HG03280 (cell line): ENCODE results near the gene SHISA9.

Experiments
- ATAC-seq: cut with Tn5 transposase; IDR thresholded peaks from one replicate; pipeline ENCODE4 v1.9.1; 2021; ENCODE audit warnings: mild to moderate bottlenecking, moderate library complexity; ENCODE audit not compliant: unreplicated experiment

The SHISA9 gene

DNA sequence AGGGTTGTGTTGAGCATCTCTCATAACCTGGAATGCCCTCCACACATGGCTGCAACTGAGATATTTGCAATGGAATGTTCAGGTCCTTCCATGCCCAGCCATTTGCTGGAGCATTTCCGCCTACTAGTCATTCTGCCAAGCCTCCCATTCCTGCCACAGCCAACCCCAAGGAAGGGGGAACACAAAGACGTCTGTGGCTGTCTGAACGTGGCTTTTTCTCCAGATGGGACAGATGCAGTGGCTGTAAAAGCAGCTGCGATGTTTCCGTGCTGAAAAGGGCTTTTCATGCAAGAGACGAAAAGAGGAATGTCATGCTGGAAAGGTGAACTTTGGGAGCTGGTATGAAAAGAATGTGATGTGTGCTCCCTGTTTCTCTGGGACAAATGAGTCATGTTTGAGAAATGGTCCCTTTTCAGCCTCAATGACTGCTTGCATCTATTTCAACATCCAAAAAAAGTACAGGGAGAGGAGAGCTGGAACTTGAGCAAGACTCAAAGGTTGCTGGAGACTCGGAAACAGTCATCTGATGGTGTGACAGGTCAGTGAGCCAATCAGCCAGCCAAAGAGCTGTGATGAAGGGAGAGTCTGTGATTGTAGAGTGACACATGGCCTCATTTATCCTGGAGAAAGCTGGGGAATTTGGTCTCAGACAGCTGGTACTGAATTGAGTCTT lies 208.9 kb downstream of the SHISA9 start:
- no peak for ATAC-seq

DNA sequence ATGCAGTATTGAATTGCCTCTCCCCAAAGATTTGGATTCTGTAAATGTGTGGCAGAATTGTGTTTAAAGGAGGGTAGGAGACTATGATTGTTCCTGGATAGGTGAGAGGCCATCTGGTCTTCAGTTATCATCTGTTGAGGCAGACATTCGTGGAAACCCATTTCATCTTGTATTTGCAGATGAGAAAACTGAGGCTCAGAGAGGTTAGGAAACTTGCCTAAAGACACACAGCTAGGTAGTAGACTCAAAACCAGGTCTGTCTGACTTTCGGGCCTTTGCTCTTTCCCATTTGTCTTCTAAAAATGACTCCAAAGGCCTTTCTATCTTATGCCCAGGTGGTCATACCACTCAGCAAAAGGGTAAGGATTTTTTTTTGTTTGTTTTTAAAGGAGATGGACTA lies 210.3 kb downstream of the SHISA9 start:
- no peak for ATAC-seq

DNA sequence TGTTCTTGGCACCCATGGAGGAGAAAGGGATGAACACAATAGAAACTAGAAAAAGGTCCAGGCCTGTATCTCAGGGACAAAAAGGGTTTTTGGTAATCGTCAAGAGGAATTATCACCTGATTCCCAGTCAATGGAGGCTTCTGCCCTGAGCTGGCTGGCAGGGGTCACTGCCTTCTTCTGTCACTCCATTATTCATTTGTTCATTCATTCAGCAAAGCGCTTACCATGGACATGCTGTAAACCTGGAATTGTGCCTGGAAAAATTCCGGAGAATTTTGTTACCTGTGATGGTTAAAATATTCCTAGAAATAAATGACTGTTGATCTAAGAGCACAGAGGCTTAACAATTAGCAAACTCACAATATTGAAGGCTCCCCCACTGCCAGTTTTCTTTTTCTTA lies 212.3 kb downstream of the SHISA9 start:
- no peak for ATAC-seq

DNA sequence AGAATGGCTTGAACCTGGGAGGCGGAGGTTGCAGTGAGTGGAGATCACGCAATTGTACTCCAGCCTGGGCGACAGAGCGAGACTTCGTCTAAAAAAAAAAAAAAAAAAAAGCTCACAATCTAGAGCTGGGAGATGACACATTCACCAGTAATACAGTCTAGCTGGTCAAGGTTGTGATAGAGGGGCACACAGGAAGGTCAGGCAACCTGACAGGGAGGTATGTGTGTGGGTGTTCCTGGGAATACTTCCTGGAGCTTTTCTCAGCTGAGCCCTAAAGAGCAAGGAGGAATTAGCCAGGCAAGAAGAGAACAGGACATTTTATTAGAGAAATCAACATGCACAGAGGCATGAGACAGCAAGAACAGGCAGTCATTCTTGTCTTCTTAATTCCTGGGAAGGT lies 216.7 kb downstream of the SHISA9 start:
- ATAC-seq = no peak

DNA sequence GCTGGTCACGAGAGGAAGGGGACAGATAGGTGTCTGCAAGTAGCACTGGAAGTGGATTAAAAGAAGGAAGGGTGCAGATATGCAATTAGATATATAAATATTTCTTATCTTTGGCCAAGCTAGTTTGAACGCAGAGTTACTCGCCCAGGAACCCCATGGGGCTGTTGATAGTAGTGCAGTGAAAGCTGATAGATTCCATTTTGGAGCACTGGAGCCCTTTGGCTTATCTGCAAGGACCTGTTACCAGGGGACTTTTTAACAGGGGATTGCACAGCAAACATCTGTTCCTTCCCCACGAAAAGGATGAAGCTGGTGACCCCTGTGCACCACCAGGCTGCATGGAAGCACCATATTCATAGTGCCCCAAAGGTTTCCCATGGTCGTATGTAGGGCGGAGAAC lies 218.7 kb downstream of the SHISA9 start:
- no peak for ATAC-seq

DNA sequence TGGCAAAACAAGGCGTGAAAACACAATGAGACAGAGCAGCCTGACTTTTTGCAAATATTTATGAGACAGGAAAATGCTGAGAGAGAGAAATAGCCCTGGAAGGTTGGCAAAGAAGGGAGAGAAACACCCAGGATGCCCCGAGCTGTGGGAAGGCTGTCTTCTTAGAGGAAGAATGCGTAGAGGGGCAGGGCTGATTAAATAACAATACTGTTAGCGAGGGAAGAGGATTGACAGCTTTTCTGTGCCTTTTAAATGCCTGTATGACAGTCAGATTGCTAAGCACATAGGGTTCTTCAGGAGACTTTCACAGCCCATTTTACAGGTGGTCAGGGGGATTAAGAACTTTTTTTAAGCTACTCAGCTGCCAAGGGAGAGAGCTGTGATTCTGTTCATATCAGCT lies 219.2 kb downstream of the SHISA9 start:
- no peak for ATAC-seq

DNA sequence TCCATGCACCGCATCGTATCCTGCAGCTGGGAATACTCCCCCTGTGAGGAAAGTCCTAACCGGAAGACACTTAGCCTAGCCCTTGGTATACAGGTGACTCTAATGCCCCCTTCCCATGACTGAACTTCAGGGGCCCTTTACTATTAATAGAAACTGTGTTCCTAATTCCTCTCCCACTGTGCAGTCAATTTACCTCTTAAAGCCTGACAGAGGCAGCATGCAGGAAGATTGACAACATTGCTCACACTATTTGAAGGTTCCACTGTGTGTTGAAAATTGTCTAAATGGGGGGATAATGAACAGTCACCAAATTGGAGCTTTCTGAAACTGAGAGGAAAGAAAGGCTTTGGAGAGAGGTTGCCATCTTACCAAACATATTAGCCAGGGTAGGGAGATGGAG lies 222.6 kb downstream of the SHISA9 start:
- no peak for ATAC-seq

DNA sequence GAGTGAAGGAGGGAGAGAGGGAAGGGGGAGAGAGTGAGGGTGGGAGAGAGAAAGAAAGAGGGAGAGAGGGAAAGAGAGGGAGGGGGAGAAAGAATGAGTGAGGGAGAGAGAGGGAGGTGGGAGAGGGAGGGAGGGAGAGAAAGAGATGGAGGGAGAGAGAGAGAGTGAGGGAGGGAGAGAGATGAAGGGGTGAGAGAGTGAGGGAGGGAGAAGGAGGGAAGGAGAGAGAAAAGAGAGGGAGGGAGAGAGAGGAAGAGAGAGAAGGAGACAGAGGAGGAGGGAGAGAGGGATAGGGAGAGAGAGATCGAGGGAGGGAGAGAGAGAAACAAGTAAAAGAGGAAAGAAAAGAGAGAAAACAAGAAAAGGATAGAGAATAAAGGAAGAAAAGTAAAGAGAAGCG lies 225.7 kb downstream of the SHISA9 start:
- ATAC-seq = no peak

DNA sequence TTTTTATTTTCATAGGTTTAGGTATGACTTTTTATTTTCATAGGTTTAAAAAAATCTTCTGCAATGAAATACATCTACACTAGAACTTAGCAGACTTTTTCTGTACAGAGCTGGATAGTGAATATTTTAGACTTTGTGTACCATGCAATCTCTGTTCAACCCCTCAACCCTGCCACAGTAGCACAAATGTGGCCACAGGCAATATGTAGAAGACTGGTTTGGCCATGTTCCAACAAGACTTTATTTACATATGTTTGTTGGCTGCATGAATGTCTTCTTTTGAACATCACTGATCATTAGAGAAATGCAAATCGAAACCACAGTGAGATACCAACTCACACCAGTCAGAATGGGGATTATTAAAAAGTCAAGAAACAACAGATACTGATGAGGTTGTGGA lies 229.2 kb downstream of the SHISA9 start:
- ATAC-seq = no peak

DNA sequence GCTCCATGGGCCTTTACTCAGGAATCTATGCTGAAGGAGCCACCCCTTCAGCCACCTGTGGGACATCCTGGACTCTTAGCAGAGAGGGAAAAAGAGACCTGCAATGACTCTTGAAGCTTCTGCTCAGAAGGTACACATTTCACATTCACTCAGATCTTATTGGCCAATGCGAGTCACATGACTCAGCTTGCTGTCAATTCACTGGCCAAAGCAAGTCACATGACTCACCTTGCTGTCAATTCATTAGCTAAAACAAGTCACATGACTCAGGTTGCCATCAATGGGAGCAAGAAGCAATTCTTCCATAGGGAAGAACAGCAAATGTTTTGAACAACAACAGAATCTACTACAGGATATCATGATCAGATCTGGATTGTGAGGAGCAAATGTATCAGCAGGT lies 233.4 kb downstream of the SHISA9 start:
- no peak for ATAC-seq

DNA sequence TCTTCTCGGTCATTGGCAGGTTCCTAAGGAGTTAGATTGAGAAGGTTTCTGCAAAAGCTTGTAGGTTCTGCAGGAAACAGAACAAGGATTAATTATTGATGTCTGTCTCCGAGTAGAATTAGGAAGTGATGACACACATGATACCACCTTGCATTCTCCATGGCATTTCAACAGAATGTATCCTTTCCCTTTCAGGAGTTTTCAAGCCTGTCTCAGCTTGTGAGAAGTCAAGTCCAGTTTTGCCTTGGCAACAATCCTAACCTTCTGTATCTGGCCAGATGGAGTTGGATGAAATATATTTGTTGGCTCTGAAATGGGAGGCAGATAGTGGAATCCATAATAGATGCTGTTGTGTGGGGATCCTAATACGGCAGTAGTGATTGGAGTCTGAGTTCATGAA lies 235.5 kb downstream of the SHISA9 start:
- no peak for ATAC-seq

DNA sequence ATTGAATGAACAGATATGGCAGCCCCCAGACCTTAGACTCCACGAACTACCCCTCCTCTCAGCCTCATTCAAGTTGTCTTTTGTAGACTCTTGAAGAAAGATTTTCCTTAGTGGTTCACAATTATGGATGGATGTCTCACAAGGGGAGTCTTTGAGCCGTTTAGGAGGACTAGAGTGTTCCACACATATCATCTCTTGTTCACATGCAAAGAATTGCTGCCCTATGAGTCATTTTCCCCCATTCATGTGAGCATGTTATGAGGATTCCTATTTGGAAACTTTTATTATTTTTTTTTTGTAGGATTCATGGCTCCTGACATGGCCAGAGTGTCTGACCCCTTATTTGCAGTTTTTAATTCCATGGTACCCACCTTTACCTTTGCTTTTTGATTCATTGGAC lies 237.1 kb downstream of the SHISA9 start:
- no peak for ATAC-seq

DNA sequence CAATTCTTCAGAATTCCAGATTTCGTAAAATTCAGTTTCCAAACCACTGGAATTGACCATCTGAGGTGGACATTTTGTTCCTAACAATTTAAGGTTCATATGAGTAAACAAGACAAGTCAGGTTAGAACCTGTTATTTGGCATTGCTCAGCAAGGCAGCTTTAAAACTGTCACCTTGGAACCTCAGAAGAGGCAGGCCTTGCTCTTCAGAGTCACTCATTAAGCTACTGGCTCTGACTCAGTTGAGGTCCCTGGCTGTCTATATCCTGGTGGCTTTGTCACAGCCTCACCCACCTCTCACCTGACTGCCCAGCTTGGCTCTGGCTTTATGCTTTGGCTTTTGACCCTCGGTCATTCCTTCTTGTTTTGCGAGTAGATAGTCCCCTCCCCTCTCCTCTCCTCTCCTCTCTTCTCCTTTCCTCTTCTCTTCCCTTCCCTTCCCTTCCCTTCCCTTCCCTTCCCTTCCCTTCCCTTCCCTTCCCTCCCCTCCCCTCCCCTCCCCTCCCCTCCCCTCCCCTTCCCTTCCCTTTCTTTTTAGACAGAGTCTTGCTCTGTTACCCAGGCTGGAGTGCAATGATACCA lies 238.4 kb downstream of the SHISA9 start:
- no peak for ATAC-seq

DNA sequence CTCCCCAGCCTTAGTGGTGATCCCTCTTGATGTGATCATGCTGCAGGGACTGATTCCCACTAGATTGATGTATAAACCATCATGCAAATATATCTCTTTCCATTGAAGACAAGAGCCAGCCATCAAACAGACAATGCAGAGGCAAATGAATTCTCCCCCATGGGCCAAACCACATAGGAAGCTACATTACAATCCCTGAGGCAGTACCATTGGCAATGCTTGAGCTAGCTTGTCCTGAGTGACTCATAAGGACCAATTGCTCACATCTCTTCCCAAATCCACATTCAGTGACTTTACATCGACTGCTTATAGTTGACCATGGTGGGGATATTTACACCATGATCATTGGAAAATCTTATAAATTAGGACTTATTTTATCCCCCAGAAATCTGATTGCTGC lies 242.2 kb downstream of the SHISA9 start:
- no peak for ATAC-seq

DNA sequence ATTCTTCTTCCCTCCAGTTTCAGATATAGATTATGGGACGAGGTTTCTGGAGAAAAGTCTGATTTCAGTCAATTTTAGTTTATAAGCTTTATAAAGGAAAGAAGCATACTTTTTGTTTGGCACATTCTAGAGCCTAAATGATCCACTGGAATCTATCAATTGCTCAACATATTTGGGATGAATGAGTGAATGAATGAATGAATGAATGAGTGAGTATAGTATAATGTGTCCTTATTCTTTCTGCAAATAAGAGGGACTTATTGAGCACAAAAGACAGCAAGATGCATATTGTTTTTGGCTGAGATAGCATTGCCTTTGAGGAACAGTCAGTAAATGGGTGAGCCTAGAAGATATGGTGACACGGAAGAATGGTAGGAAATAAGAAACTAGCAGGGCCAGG lies 245.4 kb downstream of the SHISA9 start:
- no peak for ATAC-seq

DNA sequence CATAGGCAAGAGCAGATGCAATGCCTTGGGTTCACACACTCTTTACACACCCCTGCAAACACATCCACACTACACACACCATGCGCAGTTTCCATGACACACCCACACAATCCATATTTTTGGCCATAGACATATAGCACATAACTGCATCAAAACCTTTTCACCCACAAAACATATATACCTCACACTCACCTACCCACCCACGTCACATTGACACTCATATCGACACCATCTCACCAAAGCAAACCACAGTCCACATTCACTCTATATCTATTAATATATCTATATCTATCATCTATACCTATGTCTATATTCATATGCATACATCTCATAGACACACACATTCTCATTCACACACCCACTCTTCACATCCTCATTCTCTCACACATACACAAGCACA lies 246.9 kb downstream of the SHISA9 start:
- ATAC-seq = no peak

DNA sequence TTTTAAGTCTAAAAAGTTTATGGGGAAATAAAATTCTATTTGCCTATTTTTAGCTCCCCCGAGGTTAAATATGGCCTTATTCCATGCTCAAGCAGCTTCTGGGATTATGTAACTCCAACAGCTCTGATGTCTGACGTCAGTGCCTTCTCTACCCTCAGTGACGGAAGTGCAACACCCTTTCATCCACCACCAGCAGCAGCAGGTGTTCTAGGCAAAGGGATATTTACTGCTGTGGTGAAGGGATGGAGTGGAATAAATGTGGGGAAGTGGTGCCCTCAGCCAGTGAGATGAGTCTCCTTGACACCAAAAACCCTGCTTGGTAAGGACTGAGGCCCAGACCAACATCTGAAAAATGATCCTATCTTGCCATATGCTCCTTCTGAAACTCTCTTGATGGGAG lies 247.4 kb downstream of the SHISA9 start:
- no peak for ATAC-seq

DNA sequence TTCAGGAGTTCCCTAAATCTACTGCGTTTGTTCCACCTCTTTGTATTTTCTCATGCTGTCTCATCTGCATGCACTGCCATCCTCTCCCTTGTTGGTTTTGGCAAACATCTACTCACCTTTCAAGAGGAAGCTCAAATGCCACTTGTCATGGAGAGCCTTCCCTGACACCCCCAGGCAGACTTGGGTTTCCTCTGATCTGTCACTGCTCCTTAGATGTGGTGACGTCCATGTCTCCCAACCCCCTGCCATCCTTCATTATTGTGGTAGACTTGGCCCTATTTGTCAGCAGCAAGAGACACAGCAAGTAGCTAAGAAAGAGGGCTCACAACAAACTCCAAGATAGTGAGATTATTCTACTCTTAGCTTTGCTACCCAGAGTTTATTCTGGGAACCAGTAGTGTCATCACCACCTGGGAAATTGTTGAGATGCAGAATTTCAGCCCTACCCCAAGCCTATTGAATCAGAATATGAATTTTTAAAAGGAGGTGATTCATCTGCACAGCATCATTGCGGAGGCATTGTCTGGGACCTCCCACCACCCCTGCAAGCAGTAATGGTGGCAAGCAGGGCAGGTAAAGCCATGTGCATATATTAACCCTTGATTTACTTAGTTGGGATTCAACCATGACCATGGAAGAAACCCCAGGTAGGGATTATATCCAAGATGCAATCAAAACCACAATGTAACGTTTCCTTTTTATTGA lies 248.9 kb downstream of the SHISA9 start:
- ATAC-seq = no peak

DNA sequence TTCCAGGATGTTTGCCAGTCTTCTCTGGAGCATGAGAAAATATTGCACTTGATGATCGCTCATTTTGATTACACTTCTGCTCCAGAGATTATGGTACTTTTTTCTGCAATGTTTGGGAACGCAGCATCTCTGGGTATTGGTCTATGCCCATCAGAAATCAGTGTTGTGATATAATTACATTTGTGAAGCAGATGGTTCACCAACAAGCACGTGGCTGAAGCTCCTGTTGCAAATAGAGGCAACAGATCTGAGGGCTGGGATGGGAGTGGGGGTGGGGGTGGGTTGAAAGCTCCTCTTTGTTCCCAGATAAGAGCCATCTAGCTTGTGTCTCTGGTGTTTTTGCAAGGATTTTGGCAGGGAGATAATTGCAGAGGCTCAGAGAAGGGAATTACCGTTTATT lies 252.3 kb downstream of the SHISA9 start:
- no peak for ATAC-seq

DNA sequence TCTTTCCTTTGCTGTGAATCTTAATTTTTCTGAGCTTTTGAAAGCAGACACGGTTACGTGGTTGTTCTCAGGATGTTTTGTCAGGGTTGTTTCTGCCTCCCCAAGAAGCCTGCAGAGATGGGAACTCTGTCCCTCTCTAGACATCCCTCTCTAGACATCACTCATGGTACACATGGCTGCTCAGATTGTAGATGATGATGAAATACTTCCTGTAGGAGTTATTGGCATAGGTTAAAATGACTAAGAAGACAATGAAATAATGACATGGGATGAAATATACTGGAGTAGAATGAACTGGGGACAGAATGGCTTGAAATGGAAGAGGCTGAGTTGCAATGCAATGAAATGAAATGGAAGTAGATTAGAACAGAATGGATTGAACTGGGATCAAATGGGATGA lies 253.4 kb downstream of the SHISA9 start:
- ATAC-seq = no peak

DNA sequence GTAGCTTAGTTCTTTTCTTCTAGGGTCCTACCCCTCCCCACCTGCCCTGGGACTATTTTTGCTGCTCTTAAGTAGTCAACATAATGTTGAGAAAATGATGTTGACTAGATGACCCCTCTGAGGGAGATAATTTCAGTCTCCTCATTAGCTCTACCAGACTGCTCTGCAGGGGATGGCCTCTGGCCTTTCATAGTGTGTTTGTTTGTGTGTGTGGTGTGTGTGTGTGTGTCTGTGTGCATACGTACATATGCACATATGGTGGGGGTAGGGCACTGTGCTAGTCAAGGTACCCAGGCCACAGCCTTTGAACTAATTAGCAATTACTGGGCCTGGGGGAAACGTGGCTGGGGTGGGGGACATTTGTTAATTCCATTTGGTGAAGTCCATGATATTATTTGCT lies 254.0 kb downstream of the SHISA9 start:
- ATAC-seq = no peak

DNA sequence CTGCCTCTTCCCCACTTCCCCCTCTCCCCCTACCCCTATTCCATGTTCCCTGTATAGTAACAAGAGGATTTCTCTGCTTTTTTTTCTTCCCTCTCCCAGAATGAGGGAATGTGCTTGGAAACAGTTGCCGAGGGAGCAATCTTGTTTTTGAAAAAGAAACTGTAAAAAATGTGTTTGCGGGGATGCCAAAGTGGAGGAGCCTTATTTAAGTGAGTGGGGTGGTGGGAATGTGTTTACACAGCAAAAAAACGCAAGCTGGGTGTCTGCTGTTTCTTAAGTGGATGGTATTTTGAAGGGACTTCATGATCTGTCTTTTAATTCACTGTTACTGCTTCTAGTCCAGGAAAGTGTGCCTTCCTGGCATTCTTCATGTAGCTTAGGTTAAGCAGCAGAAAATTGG lies 254.4 kb downstream of the SHISA9 start:
- ATAC-seq = no peak

DNA sequence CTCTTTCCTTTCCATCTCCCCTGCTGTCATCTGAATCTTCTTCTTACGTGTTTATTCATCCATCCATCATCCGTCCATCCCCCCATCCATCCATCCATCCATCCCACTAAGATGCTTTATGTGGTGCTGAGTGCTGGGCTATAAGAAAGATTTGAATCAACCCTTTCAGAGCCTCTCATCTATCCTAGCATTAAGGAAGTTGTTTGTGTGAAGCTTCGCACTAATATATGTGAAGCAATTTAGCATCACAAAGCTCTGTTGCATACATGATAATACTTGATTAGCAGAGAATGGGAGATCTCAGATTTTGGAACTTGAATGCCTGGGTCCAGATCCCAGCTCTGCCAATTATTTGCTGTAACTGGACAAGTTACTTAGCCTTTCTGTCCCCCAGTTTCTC lies 255.7 kb downstream of the SHISA9 start:
- no peak for ATAC-seq
